Pulmonary artery endothelial cell (primary cell): ENCODE results near the gene KCNJ12. TPM values are rescaled to one million over a fixed set of nuclear protein-coding genes. Genes with fewer than 3 reads are reported as not detected.
"Not testable (repeated sequence)": the region's sequence is repeated elsewhere in the genome, so short reads cannot be mapped to it uniquely, and the experiment has no call there.

Source experiments
- DNase-seq: peaks from one replicate; pipeline ENCODE4 v3.0.0-alpha.2; 2011; ENCODE audit warnings: low read depth, low spot score
- total RNA-seq: library from RNA; depleted of rRNA; stranded (reverse); fragments of >200 nt; gene quantifications from 2 replicates; pipeline ENCODE4 v1.2.3, GENCODE V29; 2014

Gene KCNJ12
- total RNA-seq, 1 donor from 2014 or later = 3.3 TPM

- not testable (repeated sequence) for DNase-seq
Measured at GRCh38 chr17:21447552-21447951, 71.4 kb downstream of the KCNJ12 start.

- DNase-seq = not testable (repeated sequence)
Measured at GRCh38 chr17:21449891-21450290, 73.7 kb downstream of the KCNJ12 start.

- DNase-seq = no peak
Measured at GRCh38 chr17:21451975-21452374, 75.8 kb downstream of the KCNJ12 start.

- DNase-seq = no peak
Measured at GRCh38 chr17:21452377-21453143, 76.4 kb downstream of the KCNJ12 start.

GRCh38 chr17:21453144-21453898 lies 77.2 kb downstream of the KCNJ12 start:
- DNase-seq = no peak

GRCh38 chr17:21454006-21454405 lies 77.8 kb downstream of the KCNJ12 start:
- not testable (repeated sequence) for DNase-seq

- DNase-seq = no peak
Measured at GRCh38 chr17:21454441-21454840, 78.3 kb downstream of the KCNJ12 start.

- no peak for DNase-seq
Measured at GRCh38 chr17:21455761-21456160, 79.6 kb downstream of the KCNJ12 start.

- not testable (repeated sequence) for DNase-seq
Measured at GRCh38 chr17:21456449-21456848, 80.3 kb downstream of the KCNJ12 start.

- no peak for DNase-seq
Measured at GRCh38 chr17:21457051-21458026, 81.2 kb downstream of the KCNJ12 start.

GRCh38 chr17:21458054-21458453 lies 81.9 kb downstream of the KCNJ12 start:
- no peak for DNase-seq

- DNase-seq = no peak
Measured at GRCh38 chr17:21459536-21459935, 83.4 kb downstream of the KCNJ12 start.

GRCh38 chr17:21460358-21460757 lies 84.2 kb downstream of the KCNJ12 start:
- DNase-seq = no peak

GRCh38 chr17:21462237-21462636 lies 86.1 kb downstream of the KCNJ12 start:
- no peak for DNase-seq

GRCh38 chr17:21463204-21463661 lies 87.1 kb downstream of the KCNJ12 start:
- DNase-seq = no peak

GRCh38 chr17:21463779-21464407 lies 87.7 kb downstream of the KCNJ12 start:
- DNase-seq = no peak

GRCh38 chr17:21464611-21465021 lies 88.5 kb downstream of the KCNJ12 start:
- no peak for DNase-seq

GRCh38 chr17:21466550-21466949 lies 90.4 kb downstream of the KCNJ12 start:
- DNase-seq = no peak

- DNase-seq = no peak
Measured at GRCh38 chr17:21467196-21467595, 91.0 kb downstream of the KCNJ12 start.

- DNase-seq = no peak
Measured at GRCh38 chr17:21467739-21468490, 91.8 kb downstream of the KCNJ12 start.
